Activated CD8-positive, alpha-beta memory T cell treated with anti-CD3 and anti-CD28 coated beads for 4 hours (primary cell): ENCODE results near the gene TACR1.
"Not testable (repeated sequence)": the region's sequence is repeated elsewhere in the genome, so short reads cannot be mapped to it uniquely, and the experiment has no call there.

Experiments used
- DNase-seq, 2 donors: peaks; one replicate each; pipeline ENCODE4 v3.0.0-alpha.2; 2020; ENCODE audit warnings: low read depth in 2 of 2

TACR1 gene

GRCh38 chr2:75194184-75194868, 5.0 kb downstream of the TACR1 start:
- DNase-seq: no peak

- DNase-seq: no peak
Observed at GRCh38 chr2:75192496-75192895, 6.8 kb downstream of the TACR1 start.

- no peak for DNase-seq
Observed at GRCh38 chr2:75190271-75190990, 8.9 kb downstream of the TACR1 start.

GRCh38 chr2:75186821-75187220, 12.5 kb downstream of the TACR1 start:
- no peak for DNase-seq

GRCh38 chr2:75182606-75183005, 16.7 kb downstream of the TACR1 start:
- no peak for DNase-seq

- DNase-seq: no peak
Observed at GRCh38 chr2:75180476-75180875, 18.8 kb downstream of the TACR1 start.

- no peak for DNase-seq
Observed at GRCh38 chr2:75177427-75177826, 21.9 kb downstream of the TACR1 start.

GRCh38 chr2:75175456-75175855, 23.9 kb downstream of the TACR1 start:
- no peak for DNase-seq

- no peak for DNase-seq
Observed at GRCh38 chr2:75174981-75175380, 24.3 kb downstream of the TACR1 start.

- DNase-seq: no peak
Observed at GRCh38 chr2:75174519-75174918, 24.8 kb downstream of the TACR1 start.

- DNase-seq: no peak
Observed at GRCh38 chr2:75173740-75174139, 25.6 kb downstream of the TACR1 start.

GRCh38 chr2:75171423-75171822, 27.9 kb downstream of the TACR1 start:
- not testable (repeated sequence) for DNase-seq

- DNase-seq: no peak
Observed at GRCh38 chr2:75170889-75171288, 28.4 kb downstream of the TACR1 start.

- no peak for DNase-seq
Observed at GRCh38 chr2:75168186-75168585, 31.1 kb downstream of the TACR1 start.

- no peak for DNase-seq
Observed at GRCh38 chr2:75166491-75166890, 32.8 kb downstream of the TACR1 start.

- DNase-seq: no peak
Observed at GRCh38 chr2:75162897-75163296, 36.4 kb downstream of the TACR1 start.

GRCh38 chr2:75162259-75162658, 37.1 kb downstream of the TACR1 start:
- no peak for DNase-seq

GRCh38 chr2:75157435-75157834, 41.9 kb downstream of the TACR1 start:
- DNase-seq: no peak

GRCh38 chr2:75155115-75155514, 44.2 kb downstream of the TACR1 start:
- DNase-seq: no peak

- DNase-seq: no peak
Observed at GRCh38 chr2:75153221-75153620, 46.1 kb downstream of the TACR1 start.

GRCh38 chr2:75152243-75152642, 47.1 kb downstream of the TACR1 start:
- not testable (repeated sequence) for DNase-seq

- DNase-seq: not testable (repeated sequence)
Observed at GRCh38 chr2:75147884-75148283, 51.4 kb downstream of the TACR1 start.

GRCh38 chr2:75146606-75147332, 52.6 kb downstream of the TACR1 start:
- no peak for DNase-seq
